HG02610 (cell line): Measurements from ENCODE around the gene MOCOS.

Source experiments
- ATAC-seq: cut with Tn5 transposase; IDR thresholded peaks from one replicate; pipeline ENCODE4 v1.9.1; 2021; ENCODE audit warnings: mild to moderate bottlenecking, moderate library complexity; ENCODE audit not compliant: unreplicated experiment

The MOCOS gene

DNA sequence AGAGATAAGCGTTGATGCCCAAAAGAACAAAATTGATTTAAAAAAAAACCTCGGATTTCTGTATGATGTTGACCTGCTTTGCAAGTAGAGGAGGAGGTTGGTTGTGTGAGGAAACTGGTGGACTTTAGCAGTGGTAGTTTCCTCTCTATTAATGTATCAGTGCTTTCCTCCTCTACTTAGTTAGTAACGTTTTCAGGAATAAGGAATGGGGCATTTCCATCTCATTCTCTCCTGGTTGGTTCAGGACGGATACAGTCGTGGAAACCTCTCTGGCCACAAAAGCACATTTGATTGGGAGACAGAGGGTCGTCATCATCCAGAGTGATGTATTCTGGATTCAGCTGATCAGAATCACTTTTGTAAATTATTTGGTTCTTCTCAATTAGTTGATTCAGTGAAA lies 111.7 kb downstream of the MOCOS start:
- ATAC-seq, result no peak

DNA sequence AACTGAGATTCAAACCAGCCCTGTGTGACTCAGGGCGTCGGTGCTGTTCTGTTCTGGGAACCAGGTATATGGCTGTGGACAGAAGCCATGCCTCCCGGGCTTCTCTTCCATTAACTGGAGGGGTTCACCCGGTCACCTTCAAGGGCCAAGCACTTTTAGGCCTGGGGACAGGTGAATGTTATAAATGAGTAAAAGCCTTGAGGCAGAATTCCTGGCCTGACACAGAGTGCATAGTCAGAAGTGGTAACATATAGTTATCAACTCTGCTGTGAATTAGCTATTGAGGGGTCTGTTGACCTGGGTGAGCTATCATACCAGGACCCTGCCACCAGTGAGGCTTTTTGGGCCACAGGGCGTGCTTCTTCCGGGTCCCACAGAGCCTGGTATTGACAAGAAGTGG lies 112.9 kb downstream of the MOCOS start:
- no peak for ATAC-seq

DNA sequence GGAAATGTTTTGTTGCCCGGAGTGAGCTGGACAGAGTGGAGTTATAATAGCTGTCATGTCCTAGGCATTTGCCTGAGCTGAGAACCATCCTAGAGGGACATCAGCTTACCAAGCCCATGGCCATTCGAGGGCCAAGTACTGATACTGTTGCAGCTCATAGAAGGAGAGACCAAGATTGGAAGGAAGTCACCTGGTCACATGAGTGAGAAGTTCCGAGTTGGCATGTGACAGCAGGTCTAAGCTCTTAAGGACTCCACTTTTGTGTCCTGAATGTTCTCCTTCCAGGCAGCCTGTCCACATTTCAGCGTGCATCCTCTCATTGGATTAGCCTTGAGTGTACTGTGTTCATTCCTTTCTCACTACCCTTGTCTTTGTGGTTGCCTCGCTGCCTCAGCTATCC lies 114.6 kb downstream of the MOCOS start:
- ATAC-seq, result no peak

DNA sequence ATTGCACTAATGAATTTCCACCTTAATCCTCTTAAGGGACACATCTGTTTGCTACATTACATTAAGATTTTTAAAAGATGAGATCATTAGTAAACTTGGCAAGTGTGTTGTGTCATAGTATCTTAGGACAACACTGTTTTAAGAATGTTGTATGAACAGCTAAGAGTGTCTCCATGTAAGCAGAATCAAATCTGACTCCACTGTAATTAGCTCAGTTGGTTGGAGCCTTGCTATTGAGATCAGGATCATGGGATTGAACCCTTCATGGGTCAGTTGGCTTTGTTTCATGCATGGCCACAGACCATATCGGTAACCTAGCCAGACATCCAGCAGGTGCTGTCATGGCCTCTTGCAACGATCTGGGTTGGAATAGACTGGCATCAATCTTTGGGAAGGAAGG lies 115.4 kb downstream of the MOCOS start:
- ATAC-seq, result no peak

DNA sequence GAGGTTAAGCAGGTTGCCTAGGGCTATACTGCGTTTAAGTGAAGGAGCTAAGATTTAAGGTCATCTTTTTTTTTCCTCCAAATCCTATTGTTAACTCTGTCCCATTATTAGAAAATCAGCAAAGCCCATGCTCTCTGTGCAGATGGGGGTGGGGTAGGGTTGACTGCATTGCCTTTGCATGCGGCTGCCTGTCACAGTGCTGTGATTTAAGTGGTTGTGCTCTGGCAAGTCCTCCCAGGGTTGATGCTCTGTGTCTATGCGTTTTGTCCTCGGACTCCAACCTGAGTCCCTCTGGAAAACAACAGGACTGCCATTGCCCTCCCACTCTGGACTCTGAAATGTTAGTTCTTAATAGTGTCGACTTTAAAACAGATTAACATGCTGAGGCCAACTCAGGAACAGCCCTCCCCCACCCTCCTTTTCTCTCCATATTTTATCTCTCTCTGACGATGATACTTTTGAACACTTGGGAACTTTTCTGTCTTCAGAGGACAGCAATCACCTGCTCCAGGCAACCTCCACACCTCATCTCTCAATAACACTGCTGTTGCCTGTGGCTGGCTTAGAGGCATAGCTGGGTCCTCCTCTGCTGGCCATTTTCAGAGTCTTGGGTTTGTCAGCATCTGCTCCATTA lies 116.0 kb downstream of the MOCOS start:
- no peak for ATAC-seq

DNA sequence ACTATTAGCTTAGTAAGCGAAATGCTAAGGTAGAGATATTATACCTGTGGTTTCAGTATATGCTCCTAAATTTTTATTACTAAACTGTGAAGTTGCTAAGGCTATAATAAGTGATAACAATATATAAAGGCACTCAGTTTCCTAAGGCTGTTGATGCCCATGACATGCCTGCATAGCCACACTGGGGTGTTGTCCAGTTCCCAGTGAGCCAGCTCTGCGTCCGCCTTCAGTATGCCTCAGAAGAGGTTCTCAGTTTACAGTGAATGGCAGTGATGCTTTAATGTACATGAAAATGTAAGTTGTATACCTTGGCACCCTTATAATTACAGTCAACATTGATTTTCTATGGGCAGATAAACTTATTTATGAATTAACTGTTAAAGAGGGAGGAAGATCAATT lies 117.4 kb downstream of the MOCOS start:
- ATAC-seq, result no peak

DNA sequence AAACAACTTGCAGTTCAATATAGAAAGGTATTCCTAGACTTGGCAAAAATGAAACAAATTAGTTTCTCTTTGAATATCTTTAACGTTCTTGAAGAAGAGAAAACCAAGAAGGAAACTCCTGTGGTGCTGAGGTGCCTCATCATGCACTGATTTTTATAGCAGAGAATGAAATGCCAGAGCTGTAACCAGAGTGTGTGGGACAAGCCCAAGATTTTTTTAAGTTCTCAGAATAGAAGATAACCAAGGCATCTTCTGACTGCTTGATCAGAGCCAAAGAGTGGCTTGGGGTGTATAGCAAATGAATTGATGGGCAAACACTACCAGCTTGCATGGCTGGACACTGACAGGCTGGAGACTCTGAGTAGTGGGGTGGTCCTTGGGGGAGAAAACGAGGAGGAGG lies 118.1 kb downstream of the MOCOS start:
- no peak for ATAC-seq

DNA sequence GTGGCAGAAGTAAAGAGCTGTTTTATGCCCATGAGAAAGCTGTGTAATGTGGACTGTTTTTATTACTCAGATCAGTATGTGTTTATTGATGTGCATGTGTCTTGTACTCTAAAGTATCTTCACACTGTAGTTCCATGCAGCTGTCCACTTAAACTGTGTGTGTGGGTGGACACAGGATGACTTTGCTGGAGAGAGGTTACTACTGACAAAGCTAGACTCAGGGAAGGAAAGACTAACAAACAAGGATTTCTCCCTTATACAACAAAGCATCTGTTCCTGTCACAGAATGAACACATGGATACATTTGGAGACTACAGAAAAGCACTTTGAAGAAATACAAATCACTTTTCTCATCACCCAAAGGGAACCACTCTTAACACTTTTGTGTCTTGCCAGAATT lies 120.2 kb downstream of the MOCOS start:
- ATAC-seq, result no peak

DNA sequence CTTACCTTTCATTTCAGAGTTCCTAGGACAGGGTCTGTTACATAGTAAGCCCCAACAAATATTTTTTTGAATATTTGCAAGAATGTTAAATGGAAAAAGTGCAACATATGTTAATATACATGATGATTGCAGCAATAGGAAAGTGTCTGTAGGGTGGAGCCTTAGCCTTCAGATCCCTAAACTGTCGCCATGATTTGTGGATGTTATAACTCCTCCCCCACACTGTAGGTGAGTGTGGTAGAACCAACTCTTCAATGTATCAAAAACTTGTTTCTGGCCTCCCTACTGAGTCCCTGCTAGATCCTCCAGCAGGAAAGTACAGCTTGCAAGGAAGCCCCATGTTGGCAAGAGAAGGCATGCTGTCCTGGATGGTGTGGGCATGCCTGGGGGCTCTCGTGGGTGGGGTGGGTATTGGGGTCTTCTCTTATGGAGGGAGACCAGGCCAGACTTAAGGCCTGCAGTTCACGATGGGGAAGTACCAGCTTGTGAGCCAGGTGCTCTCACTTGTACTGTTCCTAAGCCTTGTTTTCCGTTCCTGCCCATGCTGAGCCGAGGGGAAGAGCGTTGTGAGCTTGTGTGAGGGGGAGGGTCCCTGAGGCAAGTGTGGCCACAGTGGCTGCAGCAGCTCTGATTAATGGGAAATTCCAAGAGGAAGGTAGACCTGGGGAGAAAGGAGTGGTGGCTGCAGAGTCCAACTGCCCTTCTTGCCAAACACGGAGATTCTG lies 121.6 kb downstream of the MOCOS start:
- no peak for ATAC-seq

DNA sequence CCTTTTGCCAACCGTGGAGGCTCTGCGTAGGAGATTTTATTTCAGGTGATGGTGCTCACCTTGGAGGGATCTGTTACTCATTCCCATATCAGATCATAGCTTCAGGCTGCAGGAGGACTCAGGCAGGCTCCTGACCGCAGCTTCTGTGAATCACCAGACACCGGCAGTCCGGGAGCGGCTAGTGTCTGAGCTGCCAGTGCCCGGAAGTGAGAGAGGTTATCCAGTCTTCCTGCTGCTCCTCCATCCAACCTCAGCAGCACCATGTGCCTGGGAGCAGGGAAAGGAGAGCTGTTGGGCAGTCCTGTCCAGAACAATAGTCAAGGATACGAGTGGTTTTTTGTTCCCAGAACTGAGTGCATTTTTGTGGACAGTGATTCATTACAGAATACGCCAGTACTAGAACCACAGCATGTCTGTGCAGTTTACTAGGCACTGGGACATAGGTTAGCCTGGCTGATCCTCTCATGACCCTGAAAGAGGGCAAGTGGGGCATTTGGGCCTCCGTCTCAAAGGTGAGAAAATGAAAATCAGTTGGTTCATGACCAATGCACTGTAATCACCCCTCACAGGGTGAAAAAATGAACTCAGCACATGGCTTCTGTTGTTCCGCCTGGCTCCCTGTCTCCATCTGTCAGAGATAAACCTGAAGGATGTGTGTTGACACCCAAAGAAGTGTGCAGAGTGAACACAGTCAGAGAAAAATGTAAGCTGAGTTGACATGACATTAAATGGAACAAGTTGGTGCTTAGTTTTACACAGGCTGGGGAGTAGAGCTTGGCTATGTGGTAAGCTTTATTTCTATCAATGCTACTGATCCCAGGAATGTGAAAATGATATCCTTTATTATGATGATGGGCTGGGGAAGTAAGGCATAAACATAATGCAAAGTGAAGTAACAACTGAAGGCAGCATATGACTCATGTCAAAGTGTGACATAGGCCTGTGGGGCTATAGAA lies 122.4 kb downstream of the MOCOS start:
- ATAC-seq, result no peak

DNA sequence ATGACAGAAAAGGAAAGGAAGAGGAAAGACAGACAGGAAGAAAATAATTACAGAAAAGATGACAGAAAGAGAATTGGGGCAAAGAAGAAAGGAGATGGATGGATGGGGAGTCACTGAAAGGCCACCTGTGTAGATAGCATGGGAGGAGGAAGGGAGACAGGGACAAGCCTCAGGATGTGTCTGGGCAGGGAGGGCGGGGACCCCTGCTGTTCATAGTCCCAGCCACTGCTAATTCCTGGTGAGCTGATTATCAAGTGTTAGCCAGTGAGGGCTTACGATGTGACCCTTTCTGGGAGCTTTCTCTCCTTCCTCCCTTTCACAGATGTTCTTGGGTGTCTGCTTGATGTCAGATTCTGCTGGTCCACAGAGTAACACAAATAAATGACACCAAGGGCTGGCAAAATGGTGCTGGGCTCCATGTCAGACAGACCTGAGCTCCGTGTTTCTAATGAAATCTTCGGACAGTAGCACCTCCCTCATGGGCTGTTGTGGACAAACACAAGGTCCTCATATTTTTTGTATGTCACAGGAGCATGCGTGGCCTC lies 123.8 kb downstream of the MOCOS start:
- no peak for ATAC-seq

DNA sequence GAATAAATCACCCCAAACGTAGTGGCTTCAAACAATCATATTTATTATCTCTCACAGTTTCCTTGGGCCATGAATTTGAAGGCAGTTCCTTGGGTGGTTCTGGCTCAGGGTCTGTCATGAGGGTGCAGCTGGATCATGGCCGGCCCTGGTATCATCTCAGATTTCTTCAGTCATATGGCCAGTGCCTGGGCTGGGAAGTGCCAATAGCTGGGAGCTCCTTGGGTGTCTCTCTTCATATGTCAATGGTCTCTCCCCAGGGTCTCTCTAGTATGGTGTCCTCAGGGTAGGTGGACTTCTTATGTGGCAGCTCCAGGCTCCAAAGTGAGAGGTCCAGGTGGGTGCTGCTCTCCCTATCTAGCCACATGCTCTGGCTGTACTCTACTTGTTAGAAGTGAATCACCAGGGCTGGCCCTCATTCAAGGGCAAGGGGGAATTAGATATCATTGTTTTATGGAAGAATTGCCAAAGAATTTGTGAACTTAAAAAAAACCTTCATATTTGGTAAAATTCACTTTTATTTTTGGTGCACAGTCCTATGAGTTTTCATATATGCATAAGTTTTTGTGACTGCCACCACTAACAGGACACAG lies 125.6 kb downstream of the MOCOS start:
- ATAC-seq, result no peak

DNA sequence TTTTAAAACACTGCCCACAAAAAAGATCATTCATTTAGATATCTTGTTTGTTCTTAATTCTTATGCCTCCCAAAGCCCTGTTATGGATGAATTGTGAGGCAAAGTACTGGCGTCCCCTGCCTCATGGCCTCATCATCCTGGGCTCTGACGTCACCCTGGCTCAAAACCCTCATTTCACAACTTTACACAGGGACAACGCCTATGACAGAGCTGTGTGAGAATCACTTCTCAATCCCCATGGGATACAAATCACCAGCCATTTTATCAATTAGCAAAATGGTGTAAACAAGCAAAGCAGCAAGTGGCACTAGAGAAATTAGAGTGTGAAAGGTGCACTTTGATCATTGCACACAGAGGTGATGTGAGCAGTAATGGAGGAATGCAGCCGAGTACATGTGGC lies 126.8 kb downstream of the MOCOS start:
- no peak for ATAC-seq

DNA sequence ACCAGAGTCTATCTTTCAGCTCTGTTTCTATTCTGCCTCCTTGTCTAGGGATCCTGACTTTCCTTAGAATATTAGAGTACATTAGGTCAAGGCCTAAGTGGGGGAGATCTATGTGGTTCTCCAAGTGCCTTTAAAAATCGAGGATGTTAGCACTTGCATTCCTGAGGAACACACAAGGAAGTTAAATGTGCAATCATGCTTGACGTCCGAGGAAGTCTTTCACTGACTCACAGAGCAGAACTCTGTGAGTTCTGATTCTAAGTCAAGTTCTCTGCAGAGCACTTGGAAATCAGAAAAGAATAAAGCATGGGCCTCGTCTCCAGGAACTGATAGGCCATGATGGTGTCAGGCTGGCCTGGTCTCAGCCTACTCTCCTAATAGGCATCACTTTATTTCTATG lies 127.5 kb downstream of the MOCOS start:
- ATAC-seq, result no peak

DNA sequence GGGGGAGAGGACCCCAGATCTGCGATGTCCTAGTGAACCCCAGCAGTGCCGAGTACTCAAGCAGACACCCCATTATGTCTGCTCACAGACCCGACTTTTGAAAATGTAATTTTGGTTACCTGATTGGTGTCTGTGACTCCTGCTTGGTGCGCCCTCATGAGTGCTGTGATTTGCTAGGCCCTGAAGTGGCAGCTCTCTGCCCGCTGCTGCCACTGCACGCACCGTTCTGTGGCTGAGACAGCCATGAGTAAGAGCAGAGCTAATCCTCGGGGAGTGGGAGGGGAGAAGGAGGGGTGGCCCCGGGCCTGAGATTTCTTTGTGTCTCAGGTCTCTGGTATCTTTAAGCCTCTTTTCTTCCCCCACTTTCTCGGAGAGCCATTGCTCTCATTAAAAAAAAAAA lies 128.4 kb downstream of the MOCOS start:
- ATAC-seq, result no peak

DNA sequence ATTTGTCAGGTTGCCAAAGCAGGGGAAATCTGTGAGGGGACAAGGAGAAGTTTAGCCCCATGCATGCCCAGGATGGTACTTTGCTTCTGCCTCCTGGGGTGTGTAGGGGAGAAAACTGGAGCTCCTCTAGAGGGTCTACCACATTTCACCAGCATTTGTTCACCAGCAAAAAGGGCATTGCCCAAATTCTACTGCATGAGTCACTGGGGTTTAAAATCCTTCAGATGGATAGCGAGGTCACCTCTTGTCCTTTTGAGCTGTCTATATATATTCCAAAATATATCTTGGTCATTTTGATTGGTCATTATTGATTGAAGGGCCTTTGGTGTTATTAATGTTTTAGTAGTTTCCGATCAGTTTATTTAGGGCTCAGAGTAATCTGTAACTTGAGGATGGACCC lies 128.9 kb downstream of the MOCOS start:
- ATAC-seq, result no peak
